Common myeloid progenitor, CD34-positive (primary cell): ENCODE measurements around the gene ELOVL3.

ENCODE experiments used
- CTCF ChIA-PET: fragments of 350-600 bp; sonication (Branson Sonifier 250); formaldehyde crosslinking; loops from one replicate; lab custom pipeline; 2021; ENCODE audit warnings: antibody characterized with exemption; lab: Charles Lee
- POLR2A ChIA-PET: fragments of 350-600 bp; sonication (Branson Sonifier 250); formaldehyde crosslinking; loops from one replicate; lab custom pipeline; 2021; ENCODE audit warnings: antibody characterized with exemption; lab: Charles Lee
- DNase-seq, 3 donors: peaks; one replicate each; pipeline versions ENCODE4 v3.0.0 to v3.0.0-alpha.2; 2013
- H3K27ac ChIP-seq, 2 experiments: 1 replicate in 1 of 2; 2 replicates in 1 of 2; pipeline ENCODE4 v1.7.0; 2013; ENCODE audit warnings: inconsistent platforms in 2 of 2, low read length in 2 of 2, mild to moderate bottlenecking in 2 of 2, low read depth in 1 of 2, moderate library complexity in 1 of 2; ENCODE audit not compliant: severe bottlenecking in 2 of 2, insufficient read depth in 1 of 2, poor library complexity in 1 of 2
- H3K27me3 ChIP-seq, 5 experiments: replicated peaks in 2 of 5; 1 replicate in 3 of 5; 2 replicates in 2 of 5; pipeline versions ENCODE4 v1.6.1 to v1.7.0; 2013; ENCODE audit warnings: low read length in 4 of 5, mild to moderate bottlenecking in 2 of 5, moderate library complexity in 2 of 5, inconsistent platforms in 1 of 5; ENCODE audit not compliant: insufficient read depth in 5 of 5, control insufficient read depth in 4 of 5
- H3K36me3 ChIP-seq, 4 experiments: 1 replicate in 2 of 4; 2 replicates in 2 of 4; pipeline versions ENCODE4 v1.6.1 to v1.7.0; 2013; ENCODE audit warnings: low read length in 3 of 4, control low read depth in 1 of 4, mild to moderate bottlenecking in 1 of 4; ENCODE audit not compliant: control insufficient read depth in 4 of 4, insufficient read depth in 4 of 4
- H3K4me1 ChIP-seq, 4 experiments: 1 replicate in 3 of 4; 2 replicates in 1 of 4; pipeline versions ENCODE4 v1.6.1 to v1.7.1; 2013; ENCODE audit warnings: low read length in 3 of 4, mild to moderate bottlenecking in 3 of 4, control low read depth in 1 of 4, inconsistent platforms in 1 of 4, moderate library complexity in 1 of 4; ENCODE audit not compliant: control insufficient read depth in 4 of 4, insufficient read depth in 4 of 4; ENCODE audit errors: control extremely low read depth in 1 of 4
- H3K4me3 ChIP-seq, 7 experiments: 1 replicate in 4 of 7; 2 replicates in 3 of 7; pipeline versions ENCODE4 v1.5.1 to v1.7.0; 2013; ENCODE audit warnings: mild to moderate bottlenecking in 7 of 7, low read length in 6 of 7, moderate library complexity in 6 of 7, inconsistent platforms in 2 of 7, low read depth in 2 of 7, control low read depth in 1 of 7; ENCODE audit not compliant: insufficient read depth in 4 of 7, control insufficient read depth in 1 of 7; ENCODE audit errors: extremely low read depth in 1 of 7
- H3K9me3 ChIP-seq, 5 experiments: 1 replicate in 4 of 5; 2 replicates in 1 of 5; pipeline versions ENCODE4 v1.6.1 to v1.7.1; 2013; ENCODE audit warnings: low read length in 4 of 5, mild to moderate bottlenecking in 2 of 5, inconsistent platforms in 1 of 5, low read depth in 1 of 5, moderate library complexity in 1 of 5; ENCODE audit not compliant: control insufficient read depth in 4 of 5, insufficient read depth in 2 of 5; ENCODE audit errors: control extremely low read depth in 1 of 5
- WGBS: methylation state at CpG from one replicate; pipeline ENCODE4 v1.1.5; 2013; ENCODE audit not compliant: insufficient coverage; 5-methylcytosine and 5-hydroxymethylcytosine counted together

Gene ELOVL3

DNA sequence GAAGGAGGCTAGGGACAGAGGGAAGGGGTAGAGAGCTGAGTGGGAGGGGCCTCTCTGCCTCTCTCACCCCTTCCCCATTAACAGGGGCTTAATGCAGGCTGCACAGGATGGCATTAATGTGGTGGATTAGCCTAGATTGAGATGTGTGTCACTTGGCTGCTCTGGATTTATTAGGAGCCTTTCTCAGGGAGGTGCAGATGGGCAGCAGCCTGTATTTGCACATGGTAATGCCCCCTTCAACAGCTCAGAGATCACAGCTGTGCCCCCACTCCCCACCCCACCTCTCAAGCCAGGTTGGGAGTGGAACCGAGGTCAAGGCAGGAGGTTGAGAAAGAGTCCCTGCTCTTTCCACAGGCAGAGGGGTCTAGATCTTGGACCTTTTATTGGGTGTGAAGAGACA is 7.9 kb downstream of the ELOVL3 start:
- Histone ChIP-seq H3K4me3 (no peak overlapping the region), H3K4me1 (peaks cover 0 to 22% (median 20%) of the 10 kb centered on the region in 4 experiments), H3K27me3 (peaks cover 8 to 84% (median 45%) of the 10 kb centered on the region in 5 experiments), H3K27ac (no peak overlapping the region), H3K36me3 (no peaks in the 10 kb centered on the region), H3K9me3 (no peaks in the 10 kb centered on the region)
- ChIA-PET POLR2A (no interaction called here), CTCF (interaction anchor here (0.6 to 23.8 kb wide), 6 partner anchors 14 to 758 kb away, joined by 3 to 611 read pairs (median 3); no protein-coding TSS in a partner anchor)
- no CpG with 5 or more reads among the region's 1 CpG for WGBS
- no peak for DNase-seq

DNA sequence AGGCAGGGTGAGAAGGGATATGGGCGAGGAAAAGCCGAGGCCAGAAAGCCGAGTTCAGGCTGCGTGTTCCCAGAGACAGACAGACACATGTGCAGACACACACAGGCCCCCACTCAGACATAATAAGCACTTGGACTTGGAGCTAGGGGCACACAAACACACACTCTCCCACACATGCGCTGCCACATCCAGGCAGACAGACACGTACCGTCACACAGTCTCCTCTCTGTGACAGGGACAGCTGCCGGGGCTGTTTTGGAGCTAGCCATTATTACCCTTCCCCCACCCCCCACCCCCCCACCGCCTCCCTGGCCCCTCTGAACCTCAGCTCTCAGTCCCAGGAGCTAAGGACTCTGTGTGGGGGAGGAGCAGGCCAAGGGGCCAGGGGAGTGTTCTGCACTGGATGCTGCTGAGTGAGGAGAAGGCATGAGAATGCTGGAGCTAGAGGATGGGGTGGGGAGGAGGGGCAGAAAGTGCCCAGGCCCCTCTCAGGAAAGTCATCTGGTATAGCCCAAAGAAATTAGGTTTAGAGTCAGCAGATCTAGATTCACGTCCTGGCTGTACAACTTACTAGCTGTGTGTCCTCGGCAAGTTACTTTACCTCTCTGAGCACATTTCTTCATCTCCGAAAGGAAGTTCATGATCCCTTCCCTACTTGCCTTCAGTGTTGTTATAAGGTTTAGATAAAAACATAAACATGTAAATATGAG is 8.9 kb downstream of the ELOVL3 start:
- ChIA-PET CTCF (interaction anchor here (0.9 to 23.8 kb wide), 5 partner anchors 13 to 164 kb away, joined by 3 to 611 read pairs (median 4); no protein-coding TSS in a partner anchor), POLR2A (no interaction called here)
- Histone ChIP-seq H3K36me3 (no peaks in the 10 kb centered on the region), H3K4me3 (no peak overlapping the region), H3K9me3 (no peaks in the 10 kb centered on the region), H3K27me3 (peaks cover 13 to 85% (median 52%) of the 10 kb centered on the region in 5 experiments), H3K27ac (no peak overlapping the region), H3K4me1 (peaks cover 0 to 19% (median 18%) of the 10 kb centered on the region in 4 experiments)
- DNase-seq: no peak
- WGBS: 87% methylated on average over 5 of the region's 12 CpGs

DNA sequence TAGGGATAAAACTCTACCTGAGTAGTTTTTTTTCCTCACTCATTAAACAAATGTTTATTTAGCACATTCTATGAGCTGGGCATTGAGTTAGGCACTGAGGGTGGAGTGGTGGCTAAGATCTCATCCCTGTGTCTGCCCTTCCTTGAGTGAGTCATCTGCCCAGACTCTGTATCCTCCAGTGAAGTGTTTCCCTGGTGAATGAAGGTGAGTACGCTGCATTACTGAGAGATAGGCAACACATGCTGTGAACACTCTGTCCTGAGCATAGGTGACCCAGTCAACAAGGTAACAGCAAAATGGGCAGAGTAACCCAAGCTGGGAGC is 9.5 kb downstream of the ELOVL3 start:
- H3K9me3 ChIP-seq: no peaks in the 10 kb centered on the region
- H3K4me1 ChIP-seq: peaks cover 0 to 17% (median 14%) of the 10 kb centered on the region in 4 experiments
- H3K27ac ChIP-seq: no peak overlapping the region
- POLR2A ChIA-PET: no interaction called here
- CTCF ChIA-PET: interaction anchor here (1.0 to 23.8 kb wide), 5 partner anchors 9 to 115 kb away, joined by 3 to 611 read pairs (median 3); partner anchors contain the start of gene ELOVL3
- no peak overlapping the region for H3K4me3 ChIP-seq
- 100% methylated on average over 1 of the region's 1 CpG for WGBS
- peaks cover 13 to 85% (median 53%) of the 10 kb centered on the region in 5 experiments for H3K27me3 ChIP-seq
- DNase-seq: no peak
- H3K36me3 ChIP-seq: no peaks in the 10 kb centered on the region

DNA sequence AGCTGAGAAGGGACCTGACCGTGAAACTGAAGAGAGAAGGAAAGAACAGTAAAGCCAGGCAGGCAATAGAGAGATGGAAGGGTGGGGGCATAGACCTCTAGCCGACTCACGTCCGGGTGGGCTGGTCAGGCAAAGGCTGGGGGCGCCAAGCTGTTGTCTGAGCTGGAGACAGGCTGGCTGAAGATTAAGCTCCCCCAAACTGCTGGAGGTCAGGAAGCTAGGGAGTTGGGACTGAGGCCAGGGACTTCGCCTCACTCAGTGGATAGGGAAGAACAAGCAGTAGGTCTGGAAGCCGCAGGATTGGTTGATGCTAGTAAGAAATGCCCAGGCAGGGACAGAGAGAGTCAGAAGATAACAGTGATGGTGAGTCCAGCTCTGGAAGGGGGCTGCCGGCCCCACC is 9.9 kb downstream of the ELOVL3 start:
- H3K27me3 ChIP-seq: peaks cover 13 to 85% (median 53%) of the 10 kb centered on the region in 5 experiments
- ChIA-PET POLR2A (no interaction called here), CTCF (interaction anchor here (1.0 to 23.8 kb wide), 7 partner anchors 9 to 114 kb away, joined by 3 to 611 read pairs (median 3); partner anchors contain the start of genes ELOVL3 and GBF1)
- DNase-seq: no peak
- 83% methylated on average over 7 of the region's 8 CpGs for whole genome bisulfite sequencing
- H3K4me3 ChIP-seq: no peak overlapping the region
- no peaks in the 10 kb centered on the region for H3K9me3 ChIP-seq
- H3K36me3 ChIP-seq: no peaks in the 10 kb centered on the region
- no peak overlapping the region for H3K27ac ChIP-seq
- peaks cover 0 to 17% (median 14%) of the 10 kb centered on the region in 4 experiments for H3K4me1 ChIP-seq

DNA sequence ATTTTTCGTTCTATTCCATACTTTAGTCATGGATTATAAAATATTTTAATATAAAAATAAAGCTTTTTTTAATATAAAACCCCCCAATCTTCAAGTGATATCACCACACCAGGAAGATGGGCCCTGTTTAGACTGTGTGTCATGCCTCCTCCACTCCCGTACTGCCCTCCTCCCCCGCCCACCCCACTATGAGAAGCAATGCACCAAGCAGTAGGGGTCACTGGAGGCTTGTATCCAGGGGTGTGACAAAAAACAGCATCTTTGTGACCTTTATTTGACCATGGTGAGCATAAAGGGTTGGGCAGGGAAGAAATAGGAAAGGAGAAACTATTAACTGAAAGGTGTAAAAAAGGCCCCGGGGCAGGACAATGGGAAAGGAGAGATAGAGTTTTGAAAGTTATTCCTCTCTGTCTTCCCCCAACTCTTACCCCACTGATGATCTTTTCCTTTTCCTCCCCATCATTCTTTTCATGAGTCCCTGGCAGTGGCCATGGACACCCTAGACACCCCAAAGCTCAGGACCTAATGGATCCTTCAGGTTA is 11.7 kb downstream of the ELOVL3 start:
- DNase-seq: no peak
- no peak overlapping the region for H3K4me3 ChIP-seq
- H3K27ac ChIP-seq: no peak overlapping the region
- WGBS: no CpG with 5 or more reads among the region's 4 CpGs
- H3K36me3 ChIP-seq: no peaks in the 10 kb centered on the region
- peaks cover 2 to 23% (median 19%) of the 10 kb centered on the region in 4 experiments for H3K4me1 ChIP-seq
- ChIA-PET CTCF (interaction anchor here (1.6 to 23.8 kb wide), 5 partner anchors 7 to 185 kb away, joined by 4 to 611 read pairs (median 6); no protein-coding TSS in a partner anchor), POLR2A (no interaction called here)
- H3K9me3 ChIP-seq: no peaks in the 10 kb centered on the region
- H3K27me3 ChIP-seq: peaks cover 10 to 83% (median 55%) of the 10 kb centered on the region in 5 experiments

DNA sequence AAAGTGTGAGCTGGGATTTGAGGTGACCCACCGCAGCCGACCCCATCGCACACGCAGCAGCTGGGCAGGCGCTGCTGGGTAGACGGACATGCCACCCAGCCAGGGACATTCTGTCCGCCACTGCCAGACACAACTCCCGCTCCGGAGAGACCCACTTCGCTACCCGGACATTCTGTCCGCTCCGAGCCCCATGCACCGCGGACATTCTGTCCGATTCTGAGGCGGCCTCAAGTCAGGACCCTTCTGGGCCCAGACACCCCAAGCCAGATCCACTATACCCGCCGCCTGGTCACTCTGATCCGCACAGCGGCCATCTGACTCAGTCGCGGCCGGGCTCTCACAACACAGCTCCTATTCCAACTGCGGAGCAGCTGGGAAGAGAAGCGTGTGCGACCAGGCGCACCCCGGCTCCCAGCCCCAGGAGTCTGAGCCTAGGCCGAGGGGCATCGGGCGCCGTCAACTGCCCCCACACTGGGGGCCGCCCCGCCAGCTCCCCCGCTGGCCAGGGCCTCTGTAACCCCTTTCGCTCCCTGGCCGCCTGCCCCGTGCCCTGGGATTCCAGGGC is 14.4 kb downstream of the ELOVL3 start:
- Histone ChIP-seq H3K4me1 (peaks cover 2 to 29% (median 25%) of the 10 kb centered on the region in 4 experiments), H3K9me3 (no peaks in the 10 kb centered on the region), H3K4me3 (peak overlapping the region in 5 of 7 experiments; percentile 46 to 78 (median 67)), H3K27ac (no peak overlapping the region), H3K27me3 (peaks cover 10 to 71% (median 36%) of the 10 kb centered on the region in 5 experiments), H3K36me3 (no peaks in the 10 kb centered on the region)
- WGBS: 30% methylated on average over 18 of the region's 39 CpGs
- CTCF ChIA-PET: interaction anchor here (0.8 to 23.8 kb wide), 7 partner anchors 9 to 159 kb away, joined by 3 to 611 read pairs (median 3); no protein-coding TSS in a partner anchor
- POLR2A ChIA-PET: no interaction called here
- DNase-seq: no peak
